MCF 10A (cell line): ENCODE results near the gene SLIT3. TPM values are rescaled to one million over a fixed set of nuclear protein-coding genes. Genes with fewer than 3 reads are reported as not detected.

Source experiments
- BruUV-seq: library from RNA; stranded (reverse); fragments of 400-500 nt; replicated peaks from 2 replicates; lab custom pipeline; 2021; lab: Mats Ljungman, UMichigan
- CTCF ChIA-PET: fragments of 300-600 bp; sonication (Branson Sonifier 250); formaldehyde crosslinking; extraction: SDS; loops from one replicate; lab custom pipeline; 2021; ENCODE audit warnings: antibody characterized with exemption, inconsistent platforms; lab: Yijun Ruan, JAX
- POLR2A ChIA-PET: fragments of 300-600, 350-650 bp; sonication (Branson Sonifier 250); formaldehyde crosslinking; extraction: SDS; loops from one replicate; lab custom pipeline; 2020; ENCODE audit warnings: antibody characterized with exemption, inconsistent platforms; lab: Yijun Ruan, JAX
- DNase-seq: peaks from one replicate; pipeline ENCODE4 v3.0.0-alpha.2; 2018; ENCODE audit not compliant: unreplicated experiment
- H3K27ac Mint-ChIP-seq: one replicate; pipeline ENCODE4 v1.8.0; 2022; ENCODE audit warnings: mild to moderate bottlenecking, low read depth, mixed read lengths; ENCODE audit not compliant: unreplicated experiment
- H3K27me3 Mint-ChIP-seq: one replicate; pipeline ENCODE4 v1.8.0; 2022; ENCODE audit warnings: mixed read lengths; ENCODE audit not compliant: insufficient read depth, unreplicated experiment
- H3K36me3 Mint-ChIP-seq: one replicate; pipeline ENCODE4 v1.8.0; 2022; ENCODE audit warnings: mild to moderate bottlenecking, moderate library complexity, mixed read lengths; ENCODE audit not compliant: insufficient read depth, unreplicated experiment
- H3K4me1 Mint-ChIP-seq: one replicate; pipeline ENCODE4 v1.8.0; 2022; ENCODE audit warnings: mixed read lengths; ENCODE audit not compliant: insufficient read depth, unreplicated experiment
- H3K4me3 Mint-ChIP-seq: one replicate; pipeline ENCODE4 v1.8.0; 2022; ENCODE audit warnings: mild to moderate bottlenecking, moderate library complexity, mixed read lengths; ENCODE audit not compliant: unreplicated experiment
- H3K9me3 Mint-ChIP-seq: one replicate; pipeline ENCODE4 v1.8.0; 2022; ENCODE audit warnings: mixed read lengths; ENCODE audit not compliant: unreplicated experiment
- CTCF ChIP-seq: fragments of 200-600 bp; IDR thresholded peaks from one replicate; pipeline ENCODE4 v1.8.0; 2022; ENCODE audit warnings: antibody characterized with exemption, mild to moderate bottlenecking; ENCODE audit not compliant: unreplicated experiment
- intact Hi-C: fragments of 100-400 bp; cut with micrococcal nuclease; formaldehyde crosslinking; loops from 2 replicates; pipeline ENCODE4 v1.14.1; 2022
- total RNA-seq: library from RNA; stranded (reverse); gene quantifications from 2 replicates; pipeline ENCODE4 v1.2.3, GENCODE V29; 2022

SLIT3 gene
- total RNA-seq, 1 experiment from 2014 or later: 0.89 TPM

GRCh38 chr5:168944004-168944403 is 356.9 kb downstream of the SLIT3 start:
- no peak overlapping the region for H3K4me3 Mint-ChIP-seq
- DNase-seq: no peak
- no peak for TF ChIP-seq CTCF
- no peaks in the 10 kb centered on the region for H3K36me3 Mint-ChIP-seq
- no peak overlapping the region for H3K27ac Mint-ChIP-seq
- no peaks in the 10 kb centered on the region for H3K27me3 Mint-ChIP-seq
- BruUV-seq: no TSS peak
- no peaks in the 10 kb centered on the region for H3K4me1 Mint-ChIP-seq
- H3K9me3 Mint-ChIP-seq: no peaks in the 10 kb centered on the region
- ChIA-PET POLR2A (no interaction called here), CTCF (interaction anchor here (1.4 to 3.8 kb wide), 3 partner anchors 43 to 605 kb away, joined by 3 to 17 read pairs (median 6); no protein-coding TSS in a partner anchor)
- intact Hi-C loops: no loop called here

- H3K9me3 Mint-ChIP-seq: no peaks in the 10 kb centered on the region
- no TSS peak for BruUV-seq
- no peak overlapping the region for H3K27ac Mint-ChIP-seq
- H3K36me3 Mint-ChIP-seq: no peaks in the 10 kb centered on the region
- DNase-seq: no peak
- H3K27me3 Mint-ChIP-seq: no peaks in the 10 kb centered on the region
- intact Hi-C loops: no loop called here
- POLR2A ChIA-PET: no interaction called here
- CTCF ChIA-PET: interaction anchor here (0.6 to 3.8 kb wide), 7 partner anchors 16 to 639 kb away, joined by 3 to 17 read pairs (median 3); no protein-coding TSS in a partner anchor
- no peak overlapping the region for H3K4me3 Mint-ChIP-seq
- H3K4me1 Mint-ChIP-seq: no peaks in the 10 kb centered on the region
- no peak for TF ChIP-seq CTCF
These were observed 357.7 kb downstream of the SLIT3 start for GRCh38 chr5:168943091-168943884.

GRCh38 chr5:168941901-168942300 is 359.0 kb downstream of the SLIT3 start:
- no TSS peak for BruUV-seq
- no peak for TF ChIP-seq CTCF
- Mint-ChIP-seq H3K27me3 (no peaks in the 10 kb centered on the region), H3K4me3 (no peak overlapping the region), H3K27ac (no peak overlapping the region), H3K36me3 (no peaks in the 10 kb centered on the region), H3K9me3 (no peaks in the 10 kb centered on the region), H3K4me1 (no peaks in the 10 kb centered on the region)
- CTCF ChIA-PET: interaction anchor here (3.8 kb wide), 1 partner anchor 46 kb away, joined by 17 read pairs; no protein-coding TSS in a partner anchor
- intact Hi-C loops: no loop called here
- no peak for DNase-seq
- POLR2A ChIA-PET: no interaction called here

- DNase-seq: no peak
- H3K27ac Mint-ChIP-seq: no peak overlapping the region
- CTCF ChIA-PET: interaction anchor here (0.5 to 3.8 kb wide), 5 partner anchors 9 to 1918 kb away, joined by 3 to 17 read pairs (median 3); no protein-coding TSS in a partner anchor
- BruUV-seq: no TSS peak
- no peaks in the 10 kb centered on the region for H3K4me1 Mint-ChIP-seq
- H3K4me3 Mint-ChIP-seq: no peak overlapping the region
- H3K27me3 Mint-ChIP-seq: no peaks in the 10 kb centered on the region
- H3K36me3 Mint-ChIP-seq: no peaks in the 10 kb centered on the region
- no peak for TF ChIP-seq CTCF
- no peaks in the 10 kb centered on the region for H3K9me3 Mint-ChIP-seq
- intact Hi-C loops: no loop called here
- POLR2A ChIA-PET: no interaction called here
These were observed 360.2 kb downstream of the SLIT3 start for GRCh38 chr5:168940712-168941111.
